Central memory CD8-positive, alpha-beta T cell (primary cell): ENCODE data around the gene TSPAN32.
A peak's percentile ranks its signal among the peaks of the same experiment; 100 is the strongest.

Experiments used
- ATAC-seq: fragments of 150-1000 bp; cut with Tn5 transposase; replicated peaks from 2 replicates; pipeline ENCODE4 v1.10.0; 2022; ENCODE audit warnings: mild to moderate bottlenecking, moderate FRiP score, moderate number of reproducible peaks; ENCODE audit not compliant: poor library complexity, severe bottlenecking; ENCODE audit errors: extremely low read depth
- DNase-seq, 2 donors: peaks; one replicate each; pipeline ENCODE4 v3.0.0; 2021; ENCODE audit warnings: low spot score in 2 of 2
- H3K27ac Mint-ChIP-seq: one replicate; pipeline ENCODE4 v1.8.0; 2022; ENCODE audit warnings: low read depth, mild to moderate bottlenecking, moderate library complexity, mixed read lengths
- H3K27me3 Mint-ChIP-seq: one replicate; pipeline ENCODE4 v1.8.0; 2022; ENCODE audit warnings: mixed read lengths
- H3K36me3 Mint-ChIP-seq: one replicate; pipeline ENCODE4 v1.8.0; 2022; ENCODE audit warnings: mild to moderate bottlenecking, moderate library complexity, mixed read lengths; ENCODE audit not compliant: insufficient read depth
- H3K4me1 Mint-ChIP-seq: one replicate; pipeline ENCODE4 v1.8.0; 2022; ENCODE audit warnings: mixed read lengths
- H3K4me3 Mint-ChIP-seq: one replicate; pipeline ENCODE4 v1.8.0; 2022; ENCODE audit warnings: mild to moderate bottlenecking, moderate library complexity, mixed read lengths
- H3K9me3 Mint-ChIP-seq: one replicate; pipeline ENCODE4 v1.8.0; 2022; ENCODE audit warnings: mixed read lengths

TSPAN32 gene

DNA sequence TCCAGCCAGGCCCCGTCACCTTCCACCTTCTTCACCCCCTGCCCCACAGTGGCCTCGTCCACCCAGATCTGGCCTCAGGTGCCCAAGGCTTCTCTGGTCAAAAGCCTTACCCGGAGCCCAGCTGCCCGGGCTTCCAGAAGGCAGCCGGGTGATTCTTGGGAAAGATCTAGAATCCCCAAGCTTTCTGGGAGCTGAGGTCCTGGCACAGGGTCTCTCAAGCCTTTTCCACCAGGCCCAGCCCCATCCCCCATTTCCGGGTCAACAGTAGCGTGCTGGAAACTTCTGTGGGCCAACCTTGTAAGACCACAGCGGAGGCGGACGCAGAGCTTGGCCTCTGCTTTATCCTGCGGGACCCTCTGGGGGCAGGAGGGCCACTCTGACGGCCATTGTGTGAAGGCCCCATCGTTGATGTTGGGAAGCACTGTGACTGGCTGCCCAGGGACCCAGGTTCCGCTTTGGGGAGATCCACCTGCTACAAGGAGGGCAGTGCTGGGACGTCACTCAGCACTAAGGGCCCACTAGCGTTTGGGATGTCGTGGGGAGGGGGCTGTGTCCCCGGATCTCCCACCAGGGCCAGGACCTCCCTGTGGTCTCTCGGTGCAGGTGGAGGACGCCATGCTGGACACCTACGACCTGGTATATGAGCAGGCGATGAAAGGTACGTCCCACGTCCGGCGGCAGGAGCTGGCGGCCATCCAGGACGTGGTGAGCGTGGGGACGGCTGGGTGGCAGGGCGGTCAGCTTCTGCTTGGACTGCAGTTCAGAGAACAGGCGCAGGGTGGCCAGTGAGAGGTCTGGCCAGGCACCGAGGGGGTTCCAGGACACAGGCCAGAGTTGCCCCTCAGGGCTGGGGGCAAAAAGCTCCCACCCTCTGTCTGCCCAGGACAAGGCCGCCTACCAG lies 11.5 kb downstream of the TSPAN32 start:
- Mint-ChIP-seq H3K4me3 (no peak overlapping the region), H3K4me1 (peaks cover 12% of the 10 kb centered on the region), H3K36me3 (peaks cover 2% of the 10 kb centered on the region), H3K27me3 (no peaks in the 10 kb centered on the region), H3K9me3 (no peaks in the 10 kb centered on the region), H3K27ac (peak overlapping the region; percentile 62)
- ATAC-seq (no peak), DNase-seq (no peak)

DNA sequence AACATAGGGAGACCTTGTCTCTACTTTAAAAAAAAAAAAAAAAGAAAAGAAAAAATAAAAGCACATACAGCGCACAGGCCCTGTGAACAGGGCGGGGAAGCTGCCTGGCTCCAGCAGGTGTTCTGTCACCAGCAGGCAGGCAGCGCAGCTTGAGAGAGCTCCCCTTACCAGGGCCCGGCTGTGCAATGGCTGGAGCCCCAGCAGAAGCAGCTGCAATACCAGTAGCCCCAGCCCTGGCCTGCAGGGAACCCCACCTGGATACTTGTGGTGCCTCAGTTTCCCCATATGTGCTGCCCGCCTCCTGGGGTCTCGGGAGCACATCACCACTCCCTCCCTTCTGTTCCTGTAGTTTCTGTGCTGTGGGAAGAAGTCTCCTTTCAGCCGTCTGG lies 12.3 kb downstream of the TSPAN32 start:
- peaks cover 2% of the 10 kb centered on the region for H3K36me3 Mint-ChIP-seq
- no peaks in the 10 kb centered on the region for H3K27me3 Mint-ChIP-seq
- H3K27ac Mint-ChIP-seq = no peak overlapping the region
- DNase-seq (no peak), ATAC-seq (no peak)
- H3K9me3 Mint-ChIP-seq = no peaks in the 10 kb centered on the region
- no peak overlapping the region for H3K4me3 Mint-ChIP-seq
- peaks cover 12% of the 10 kb centered on the region for H3K4me1 Mint-ChIP-seq

DNA sequence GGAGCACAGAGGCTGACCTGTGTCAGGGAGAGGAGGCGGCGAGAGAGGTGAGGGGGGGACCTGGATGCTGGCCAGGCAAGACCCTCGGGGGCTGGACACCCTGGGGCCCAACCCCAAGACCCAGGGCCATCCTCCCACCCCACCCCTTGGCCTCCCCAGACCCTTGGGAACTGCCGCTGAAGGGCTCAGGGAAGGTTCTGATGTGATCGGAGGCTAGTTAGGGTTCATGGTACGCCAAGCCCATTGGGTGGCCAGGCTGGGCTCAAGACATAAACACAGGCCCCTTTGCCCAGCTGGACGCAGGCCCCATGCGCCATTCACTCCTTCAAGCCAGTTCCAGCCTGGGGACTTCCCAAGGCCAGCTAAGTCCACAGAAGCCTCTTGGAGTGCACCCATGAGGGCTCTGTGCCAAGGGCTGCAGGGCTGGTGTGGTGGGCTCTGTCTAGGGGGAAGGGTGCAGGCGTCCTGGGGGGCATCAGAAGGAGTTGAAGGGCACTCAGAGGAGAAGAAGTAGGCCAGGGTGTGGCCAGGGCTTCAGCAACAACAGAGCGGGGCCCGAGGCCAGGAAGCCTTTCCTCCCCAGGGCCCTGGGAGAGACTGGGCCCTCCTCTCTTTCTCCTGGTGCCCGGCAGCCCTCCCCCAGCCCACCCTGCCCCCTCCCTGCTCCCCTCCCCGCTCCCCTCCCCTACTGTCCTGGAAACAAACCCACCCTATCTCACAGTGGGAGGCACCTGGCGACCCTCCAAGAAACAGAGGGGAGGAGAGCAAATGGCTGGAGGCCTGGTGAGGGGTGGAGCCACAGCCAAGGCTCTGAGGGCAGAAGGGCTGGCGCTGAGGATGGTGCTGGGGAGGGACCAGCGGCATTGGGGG lies 12.9 kb downstream of the TSPAN32 start:
- Mint-ChIP-seq H3K4me3 (no peak overlapping the region), H3K36me3 (peaks cover 3% of the 10 kb centered on the region), H3K9me3 (no peaks in the 10 kb centered on the region), H3K27me3 (no peaks in the 10 kb centered on the region), H3K27ac (no peak overlapping the region), H3K4me1 (peaks cover 12% of the 10 kb centered on the region)
- no peak for DNase-seq
- ATAC-seq = no peak

DNA sequence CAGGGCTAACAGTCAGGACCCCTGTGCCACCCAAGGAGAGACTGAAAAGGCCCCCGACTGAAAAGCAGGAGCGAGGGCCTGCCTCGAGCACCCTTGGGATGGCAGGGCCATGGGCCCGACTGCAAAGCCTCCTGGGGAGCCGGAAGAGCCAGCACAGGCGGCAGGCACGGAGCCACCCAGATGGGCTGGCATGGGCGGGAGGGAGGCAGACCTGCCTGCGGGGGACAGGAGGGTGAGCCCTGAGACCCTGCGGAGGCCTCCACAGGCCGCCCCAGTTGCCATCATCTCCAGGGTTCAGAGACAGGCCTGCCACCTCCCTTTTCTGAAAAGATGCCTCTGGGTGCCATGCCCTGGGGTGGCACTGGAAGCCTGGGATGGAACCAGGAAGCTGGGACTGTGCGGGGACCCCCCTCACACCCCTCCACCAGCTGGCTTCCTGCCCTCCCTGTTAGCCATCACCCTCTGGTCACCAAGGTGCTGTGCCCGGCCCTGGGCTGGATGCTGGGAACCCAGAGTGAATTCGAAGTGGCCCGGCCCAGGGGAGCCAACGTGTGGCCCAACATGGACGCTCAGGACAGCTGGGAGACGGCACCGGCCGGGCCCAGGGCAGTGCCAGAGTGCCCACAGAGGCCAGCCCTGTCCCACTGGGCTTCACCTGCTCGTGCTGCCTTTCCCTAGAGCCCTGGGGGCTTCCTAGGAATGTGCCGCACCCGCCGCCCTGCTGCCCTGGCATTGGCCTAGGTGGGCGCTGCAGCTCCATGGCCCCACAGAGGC lies 13.8 kb downstream of the TSPAN32 start:
- Mint-ChIP-seq H3K4me3 (no peak overlapping the region), H3K27me3 (no peaks in the 10 kb centered on the region), H3K27ac (no peak overlapping the region), H3K36me3 (peaks cover 4% of the 10 kb centered on the region), H3K4me1 (peaks cover 12% of the 10 kb centered on the region), H3K9me3 (no peaks in the 10 kb centered on the region)
- no peak for DNase-seq
- ATAC-seq = no peak

DNA sequence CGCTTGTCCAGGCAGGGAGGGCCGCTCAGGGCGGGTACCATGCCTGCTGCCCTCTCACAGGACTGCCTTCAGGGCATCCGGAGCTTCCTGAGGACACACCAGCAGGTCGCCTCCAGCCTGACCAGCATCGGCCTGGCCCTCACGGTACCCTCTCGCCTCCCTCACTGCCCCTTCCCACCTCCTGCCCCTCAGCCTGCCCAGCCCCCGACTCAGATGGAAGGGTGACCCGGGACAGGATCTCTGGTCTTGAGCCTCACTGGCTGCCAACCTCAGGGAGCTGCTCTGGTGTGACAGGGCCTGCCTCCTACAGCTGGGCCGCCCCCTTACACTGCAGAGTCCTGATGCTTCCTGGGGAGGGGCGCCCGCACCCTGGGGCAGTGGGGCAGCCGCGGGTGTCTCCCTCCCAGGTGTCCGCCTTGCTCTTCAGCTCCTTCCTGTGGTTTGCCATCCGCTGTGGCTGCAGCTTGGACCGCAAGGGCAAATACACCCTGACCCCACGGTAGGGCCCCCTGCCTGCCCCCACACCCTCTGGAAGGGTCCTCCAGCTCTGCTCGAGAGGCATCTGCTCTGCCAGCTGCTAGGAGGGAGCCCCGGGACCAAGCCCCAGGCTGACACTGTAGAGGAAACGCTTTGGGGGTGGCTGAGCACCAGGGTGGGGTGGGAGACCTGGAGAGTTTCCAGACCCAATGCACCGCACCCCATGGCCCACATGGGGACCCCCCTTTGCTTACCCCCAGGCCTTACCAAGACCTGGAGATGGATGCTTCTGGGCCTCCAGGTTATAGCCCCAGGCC lies 14.6 kb downstream of the TSPAN32 start:
- H3K4me3 Mint-ChIP-seq = no peak overlapping the region

DNA sequence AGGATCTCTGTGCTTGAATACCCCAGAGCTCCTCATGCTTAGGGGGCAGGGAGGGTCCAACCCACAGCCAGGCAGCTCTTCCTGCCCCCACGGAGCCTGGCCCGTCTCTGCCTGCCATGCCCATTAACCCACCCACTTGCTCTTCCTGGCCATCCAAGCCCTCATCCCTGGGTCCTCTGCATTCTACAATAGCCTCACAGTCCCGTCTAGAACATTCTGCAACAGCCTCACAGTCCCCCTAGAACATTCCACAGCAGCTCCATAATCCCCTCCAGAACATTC lies 15.1 kb downstream of the TSPAN32 start:
- ATAC-seq = no peak
- H3K4me3 Mint-ChIP-seq = no peak overlapping the region
- H3K9me3 Mint-ChIP-seq = no peaks in the 10 kb centered on the region
- peak overlapping the region; percentile 39 for H3K27ac Mint-ChIP-seq
- no peaks in the 10 kb centered on the region for H3K27me3 Mint-ChIP-seq
- H3K4me1 Mint-ChIP-seq = peaks cover 12% of the 10 kb centered on the region
- DNase-seq = no peak
- peaks cover 2% of the 10 kb centered on the region for H3K36me3 Mint-ChIP-seq

More for the DNA sequence above, 14.6 kb downstream of the TSPAN32 start:
- ATAC-seq (no peak), DNase-seq (no peak)
- no peak overlapping the region for H3K27ac Mint-ChIP-seq
- H3K4me1 Mint-ChIP-seq = peaks cover 12% of the 10 kb centered on the region
- peaks cover 2% of the 10 kb centered on the region for H3K36me3 Mint-ChIP-seq
- no peaks in the 10 kb centered on the region for H3K27me3 Mint-ChIP-seq
- no peaks in the 10 kb centered on the region for H3K9me3 Mint-ChIP-seq

DNA sequence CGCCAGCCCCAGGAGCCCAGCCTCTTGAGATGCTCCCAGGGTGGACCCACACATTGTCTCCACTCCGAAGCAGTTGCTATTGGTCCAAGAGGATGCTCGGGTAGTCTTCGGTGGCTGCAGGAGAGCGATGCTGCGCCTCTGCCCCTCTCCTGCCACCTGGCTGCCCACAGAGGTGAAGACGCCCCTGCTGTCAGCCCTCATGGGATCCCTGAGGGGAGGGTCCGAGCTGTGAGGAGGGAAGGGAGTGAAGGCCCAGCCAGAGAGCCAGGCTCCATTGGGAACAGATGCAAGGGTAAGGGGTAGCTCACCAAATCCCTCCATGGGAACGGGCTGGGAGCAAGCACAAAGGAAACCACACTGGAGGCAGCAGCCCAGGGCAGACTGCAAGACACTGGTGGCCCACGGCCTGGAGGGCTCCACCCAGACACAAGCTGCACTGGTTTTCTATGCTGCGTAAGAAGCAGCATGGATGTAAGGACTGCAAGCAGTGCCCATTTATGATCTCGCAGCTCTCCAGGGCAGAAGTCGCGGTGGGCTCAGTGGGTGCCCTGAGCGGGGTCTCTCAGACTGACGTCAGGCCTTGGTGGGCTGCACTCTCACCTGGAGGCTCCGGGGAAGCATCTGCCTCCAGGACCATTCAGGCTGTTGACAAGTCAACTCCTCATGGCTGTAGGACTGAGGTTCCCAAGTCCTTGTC lies 15.7 kb downstream of the TSPAN32 start:
- Mint-ChIP-seq H3K36me3 (peaks cover 2% of the 10 kb centered on the region), H3K4me1 (peaks cover 12% of the 10 kb centered on the region), H3K27ac (peak overlapping the region; percentile 39), H3K9me3 (no peaks in the 10 kb centered on the region), H3K4me3 (no peak overlapping the region), H3K27me3 (peaks cover 2% of the 10 kb centered on the region)
- DNase-seq = no peak
- ATAC-seq = no peak

DNA sequence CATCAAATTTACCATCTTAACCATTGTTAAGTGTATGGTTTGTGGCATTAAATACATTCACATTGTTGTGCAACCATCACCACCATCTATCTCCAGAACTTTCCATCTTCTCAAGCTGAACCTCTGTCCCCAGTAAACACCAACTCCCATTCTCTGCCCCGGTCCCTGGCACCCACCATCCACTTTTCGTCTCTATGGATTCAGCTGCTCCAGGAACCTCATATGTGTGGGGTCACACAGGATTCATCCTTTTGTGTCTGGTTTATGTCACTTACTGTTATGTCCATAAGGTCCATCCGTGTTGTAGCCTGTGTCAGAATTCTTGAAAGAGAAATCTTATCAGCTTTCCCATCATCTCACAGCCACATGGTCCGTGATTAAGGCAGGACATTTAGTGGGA lies 16.3 kb downstream of the TSPAN32 start:
- Mint-ChIP-seq H3K27me3 (peaks cover 8% of the 10 kb centered on the region), H3K9me3 (no peaks in the 10 kb centered on the region), H3K4me3 (no peak overlapping the region), H3K36me3 (peaks cover 2% of the 10 kb centered on the region), H3K4me1 (peaks cover 12% of the 10 kb centered on the region), H3K27ac (no peak overlapping the region)
- DNase-seq (no peak), ATAC-seq (no peak)

DNA sequence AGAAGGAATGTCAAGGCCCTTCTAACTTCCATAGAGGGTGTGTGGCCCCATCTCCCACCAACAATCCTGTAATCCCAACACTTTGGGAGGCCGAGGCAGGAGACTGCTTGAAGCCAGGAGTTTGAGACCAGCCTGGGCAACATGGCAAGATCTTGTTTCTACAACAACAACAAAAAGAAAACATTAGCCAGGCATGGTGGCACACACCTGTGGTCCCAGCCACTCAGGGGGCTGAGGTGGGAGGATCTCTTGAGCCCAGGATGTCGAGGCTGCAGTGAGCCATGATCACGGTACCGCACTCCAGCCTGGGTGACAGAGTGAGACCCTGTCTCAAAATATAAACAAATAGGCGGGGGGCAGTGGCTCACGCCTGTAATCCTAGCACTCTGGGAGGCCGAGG lies 16.9 kb downstream of the TSPAN32 start:
- Mint-ChIP-seq H3K4me1 (peaks cover 12% of the 10 kb centered on the region), H3K36me3 (peaks cover 2% of the 10 kb centered on the region), H3K4me3 (no peak overlapping the region), H3K27ac (no peak overlapping the region), H3K27me3 (peaks cover 13% of the 10 kb centered on the region), H3K9me3 (no peaks in the 10 kb centered on the region)
- DNase-seq (no peak), ATAC-seq (no peak)

DNA sequence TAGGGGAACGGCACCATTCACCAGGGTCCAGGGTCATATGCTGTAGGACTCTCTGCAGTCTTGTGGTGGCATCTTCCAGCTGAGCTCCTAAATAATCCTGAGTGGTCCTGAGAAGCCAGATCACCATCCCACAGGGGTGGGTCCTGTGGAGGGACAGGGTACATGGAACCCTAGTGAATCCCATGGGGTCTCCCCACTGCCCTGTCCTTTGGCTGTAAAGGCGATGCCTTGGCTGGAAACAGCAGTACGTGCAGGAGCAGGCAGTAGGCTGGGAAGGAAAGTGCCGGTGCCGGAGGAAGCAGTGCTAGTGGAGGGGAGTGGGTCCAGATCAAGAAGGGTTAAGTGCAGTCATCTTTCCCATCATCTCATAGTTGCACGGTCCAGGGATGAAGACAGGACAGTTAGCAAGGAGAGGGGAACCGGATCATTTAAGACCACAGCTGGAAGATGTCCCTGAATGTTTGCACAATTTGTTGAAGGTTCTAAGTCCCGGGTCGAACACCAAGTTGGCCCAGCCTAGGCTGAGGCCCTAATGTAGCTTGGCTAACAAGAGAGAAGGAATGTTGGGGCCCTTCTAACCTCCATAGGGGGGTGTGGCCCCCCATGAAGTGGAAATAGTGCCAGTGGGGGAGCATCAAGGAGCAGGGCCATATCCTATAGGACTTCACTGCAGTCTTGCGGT lies 18.1 kb downstream of the TSPAN32 start:
- Mint-ChIP-seq H3K9me3 (no peaks in the 10 kb centered on the region), H3K27ac (no peak overlapping the region), H3K36me3 (peaks cover 2% of the 10 kb centered on the region), H3K4me3 (no peak overlapping the region), H3K4me1 (peaks cover 12% of the 10 kb centered on the region), H3K27me3 (peaks cover 15% of the 10 kb centered on the region)
- ATAC-seq = no peak
- DNase-seq = no peak

DNA sequence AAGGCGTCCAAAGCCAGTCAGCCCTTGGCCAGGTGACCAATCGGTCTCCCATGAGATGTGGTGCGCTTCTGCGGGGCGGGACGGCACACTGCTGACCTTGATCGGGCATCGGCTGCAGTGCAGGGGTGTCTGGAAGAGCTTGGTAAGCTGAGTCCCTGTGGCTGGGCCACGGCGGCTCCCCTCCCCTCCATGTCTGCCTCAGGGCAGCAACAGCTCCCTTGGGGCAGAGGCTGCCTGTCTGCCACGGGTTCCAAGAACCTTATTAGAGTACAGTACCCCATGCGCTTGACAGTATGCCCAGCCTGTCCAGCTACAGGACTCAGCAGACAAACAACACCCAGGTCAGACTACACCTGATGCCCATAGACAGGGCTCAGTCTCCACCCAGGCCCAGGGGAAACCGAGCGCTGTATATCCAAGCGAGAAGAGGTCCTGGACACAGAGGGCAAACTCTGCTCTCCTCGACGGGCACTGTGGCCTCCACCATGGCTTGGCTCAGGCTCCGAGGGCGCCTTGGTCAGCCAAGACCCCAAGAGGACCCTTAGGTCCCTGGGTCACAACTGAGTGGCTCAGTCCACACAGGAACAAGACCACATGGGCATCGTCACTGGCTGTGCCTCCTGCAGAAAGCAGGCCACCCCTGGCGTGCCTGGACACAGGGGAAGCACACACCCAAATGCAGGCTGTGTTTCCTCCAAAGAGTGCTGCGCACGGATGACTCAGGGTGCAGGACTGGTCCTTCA lies 18.9 kb downstream of the TSPAN32 start:
- Mint-ChIP-seq H3K4me3 (no peak overlapping the region), H3K27ac (no peak overlapping the region), H3K4me1 (peaks cover 12% of the 10 kb centered on the region), H3K36me3 (peaks cover 2% of the 10 kb centered on the region), H3K9me3 (no peaks in the 10 kb centered on the region), H3K27me3 (peaks cover 23% of the 10 kb centered on the region)
- DNase-seq (no peak), ATAC-seq (no peak)
